ACHN (cell line): Measurements from ENCODE around the gene CCDC116.
"Not testable (repeated sequence)": the region's sequence is repeated elsewhere in the genome, so short reads cannot be mapped to it uniquely, and the experiment has no call there.

Experiments
- DNase-seq: peaks from one replicate; pipeline ENCODE4 v3.0.0-alpha.2; 2015
- in situ Hi-C: cut with HindIII; loops from 2 replicates; pipeline ENCODE4 v1.10.0; 2017; ENCODE audit warnings: low sequenced_read_pairs, low pct_ligation_motif_present, low pct_unique_long_range_greater_than_20kb

Gene CCDC116

DNA sequence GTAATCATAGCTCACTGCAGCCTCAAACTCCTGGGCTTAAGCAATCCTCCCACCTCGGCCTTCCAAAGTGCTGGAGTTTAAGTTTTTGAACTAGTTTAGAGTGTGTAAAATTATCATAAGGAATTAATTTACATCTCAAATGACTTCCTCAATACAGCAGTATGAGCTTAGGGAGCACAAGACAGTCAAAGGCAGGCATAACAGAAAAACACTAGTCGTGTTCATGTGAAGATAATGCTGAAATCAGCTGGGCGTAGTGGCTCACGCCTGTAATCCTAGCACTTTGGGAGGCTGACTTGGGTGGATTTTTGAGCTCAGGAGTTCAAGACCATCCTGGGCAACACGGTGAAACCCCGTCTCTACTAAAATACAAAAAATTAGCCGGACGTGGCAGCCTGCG is 28.6 kb upstream of the CCDC116 start:
- no peak for DNase-seq
- in situ Hi-C loops = no loop called here

DNA sequence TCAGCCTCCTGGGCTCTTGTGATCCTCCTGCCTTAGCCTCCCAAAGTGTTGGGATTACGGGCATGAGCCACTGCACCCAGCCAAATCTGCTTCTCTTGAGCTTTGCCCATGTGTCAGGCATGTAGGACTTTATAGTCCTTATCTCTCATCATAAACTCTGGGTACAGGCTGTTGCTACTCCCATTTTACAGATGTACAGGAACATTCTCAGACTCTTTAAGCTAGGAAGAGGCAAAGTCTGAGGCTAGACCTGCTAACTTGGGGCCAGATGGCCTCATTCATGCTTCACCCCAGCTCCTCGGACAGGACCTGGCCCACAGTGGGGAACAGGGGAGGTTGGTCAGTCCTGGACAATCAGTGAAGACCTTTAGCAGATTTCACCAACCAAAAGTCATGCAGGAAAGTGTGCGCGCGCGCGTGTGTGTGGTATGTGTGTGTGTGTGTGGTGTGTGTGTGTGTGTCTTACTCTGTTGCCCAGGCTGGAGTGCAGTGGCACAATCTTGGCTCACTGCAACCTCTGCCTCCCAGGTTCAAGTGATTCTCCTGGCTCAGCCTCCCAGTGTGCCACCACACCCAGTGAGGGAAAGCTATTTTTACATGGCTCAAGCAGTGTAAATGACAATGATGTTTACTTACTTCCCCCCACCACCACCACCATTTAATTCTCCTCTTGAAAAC is 26.5 kb upstream of the CCDC116 start:
- in situ Hi-C loops = no loop called here
- DNase-seq = no peak

DNA sequence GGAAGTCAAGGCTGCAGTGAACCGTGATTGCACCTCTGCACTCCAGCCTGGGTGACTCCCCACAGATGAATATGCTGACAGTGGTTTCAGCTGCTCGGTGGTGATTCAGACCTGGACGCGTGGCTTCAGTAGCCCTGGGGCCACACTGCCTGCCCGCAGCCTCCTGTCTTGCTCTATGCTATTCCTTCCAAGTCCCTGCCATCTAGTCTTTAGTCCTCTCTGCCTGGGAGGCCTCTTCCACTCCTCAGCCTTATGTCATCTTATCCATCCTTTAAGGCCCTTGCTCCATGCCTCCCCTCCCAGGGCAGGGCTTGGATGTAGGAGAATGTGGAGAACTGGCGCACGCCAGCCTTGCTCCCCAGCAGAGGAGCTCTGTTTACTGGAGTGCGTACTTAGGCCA is 25.8 kb upstream of the CCDC116 start:
- DNase-seq = no peak

DNA sequence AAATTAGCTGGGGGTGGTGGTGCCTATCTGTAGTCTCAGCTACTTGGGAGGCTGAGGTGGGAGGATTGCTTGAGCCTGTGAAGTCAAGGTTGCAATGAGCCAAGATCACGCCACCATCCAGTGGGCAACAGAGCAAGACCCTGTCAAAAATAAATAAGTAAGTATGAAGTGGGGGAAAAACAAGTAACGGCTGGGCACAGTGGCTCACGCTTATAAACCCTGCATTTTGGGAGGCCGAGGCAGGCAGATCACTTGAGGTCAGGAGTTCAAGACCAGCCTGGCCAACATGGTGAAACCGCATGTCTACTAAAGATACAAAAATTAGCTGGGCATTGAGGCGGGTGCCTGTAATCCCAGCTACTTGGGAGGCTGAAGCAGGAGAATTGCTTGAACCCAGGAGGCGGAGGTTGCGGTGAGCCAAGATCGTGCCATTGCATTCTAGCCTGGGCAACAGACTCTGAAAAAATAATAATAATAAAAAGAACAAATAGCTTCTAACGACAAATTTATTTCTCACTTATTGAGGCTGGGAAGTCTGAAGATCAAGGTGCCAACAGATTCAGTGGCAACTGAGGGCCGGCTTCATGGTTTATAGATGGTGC is 22.9 kb upstream of the CCDC116 start:
- in situ Hi-C loops, DNase-seq: not testable (repeated sequence)

More for the DNA sequence above, 25.8 kb upstream of the CCDC116 start:
- in situ Hi-C loops = no loop called here

DNA sequence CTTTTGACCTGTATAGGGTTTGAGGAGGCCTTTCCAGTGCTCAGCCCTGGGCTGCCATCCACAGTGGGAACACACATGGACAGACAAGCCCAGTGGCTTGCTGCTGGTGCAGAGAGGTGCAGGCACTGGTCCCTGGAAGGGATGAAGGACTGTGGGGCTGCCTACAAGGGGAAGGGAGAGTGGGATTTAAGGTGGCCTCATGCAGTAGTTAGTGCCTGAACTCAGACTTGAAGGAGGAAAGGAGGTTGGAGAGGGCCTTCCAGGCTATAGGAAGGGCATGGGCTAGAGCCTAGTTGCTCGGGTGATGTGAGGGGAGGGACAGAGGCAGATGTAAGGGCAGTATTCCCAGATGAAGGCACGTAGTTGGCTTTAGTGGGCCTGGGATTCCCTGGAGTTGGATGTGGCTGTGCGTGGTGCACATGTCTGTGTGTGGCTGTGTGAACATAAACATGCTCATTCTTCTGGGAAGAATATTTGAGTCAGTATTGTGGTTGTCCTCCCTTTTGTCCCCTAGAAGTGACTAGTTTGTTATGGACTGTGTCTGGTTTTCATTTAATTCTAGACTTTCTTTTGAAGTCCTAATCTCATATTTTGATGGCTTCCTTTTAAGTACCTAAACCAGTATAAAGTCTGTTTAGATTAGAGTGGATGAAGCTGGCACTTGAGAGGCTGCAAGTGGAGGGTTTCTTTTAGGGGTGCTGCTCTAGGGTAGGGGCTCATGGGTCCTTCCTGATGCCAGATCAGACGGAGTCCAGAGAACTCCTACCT is 21.2 kb upstream of the CCDC116 start:
- in situ Hi-C loops = no loop called here
- DNase-seq = no peak

DNA sequence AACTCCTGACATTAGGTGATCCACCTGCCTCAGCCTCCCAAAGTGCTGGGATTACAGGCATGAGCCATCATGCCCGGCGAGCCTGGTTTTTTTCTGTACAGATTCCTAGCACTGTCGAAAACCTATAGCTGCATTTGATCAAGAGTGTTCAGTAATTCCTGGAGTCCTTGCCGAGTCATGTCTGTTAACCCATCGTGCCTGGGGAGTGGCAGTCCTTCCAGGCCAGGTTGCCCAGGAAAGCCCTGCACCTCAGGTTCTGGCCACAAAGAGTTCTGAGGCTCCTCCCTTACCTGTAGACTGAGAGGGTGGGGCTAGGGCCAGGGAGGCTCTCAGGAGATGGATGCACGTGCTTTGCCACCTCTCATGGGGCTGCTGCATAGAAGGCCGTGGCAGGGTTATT is 19.7 kb upstream of the CCDC116 start:
- in situ Hi-C loops = no loop called here

DNA sequence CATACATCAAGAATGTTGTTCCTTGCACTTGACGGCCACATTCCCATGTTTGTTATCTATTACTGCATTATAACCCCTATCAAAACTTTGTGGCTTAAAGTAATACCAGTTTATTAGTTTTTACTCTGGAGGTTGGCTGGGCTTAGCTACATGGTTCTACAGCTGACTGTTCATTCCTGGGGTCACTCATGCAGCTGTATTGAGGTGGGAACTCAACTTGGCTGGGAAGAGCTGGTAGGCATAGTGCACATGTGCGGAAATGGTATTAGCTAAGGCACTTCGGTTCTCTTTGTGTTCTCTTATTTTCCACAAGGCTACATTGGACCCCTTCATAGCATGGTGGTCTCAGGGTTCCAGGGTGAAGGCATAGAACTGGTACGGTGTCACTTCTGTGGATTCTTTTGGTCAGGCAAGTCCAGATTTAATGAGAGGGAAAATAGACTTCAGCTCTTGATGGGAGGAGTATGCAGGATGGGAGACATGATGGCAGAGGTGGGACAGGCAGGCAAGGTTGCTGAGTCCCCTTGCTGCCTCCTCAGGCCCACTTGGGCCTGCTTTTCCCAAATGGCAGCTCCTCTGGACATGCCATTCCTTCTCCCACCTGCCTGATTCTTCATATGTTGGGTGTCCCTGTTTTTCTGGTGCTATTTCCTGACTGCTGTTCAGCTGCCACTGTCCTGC is 18.9 kb upstream of the CCDC116 start:
- in situ Hi-C loops = no loop called here
- DNase-seq = no peak

More for the DNA sequence above, 19.7 kb upstream of the CCDC116 start:
- DNase-seq = no peak

DNA sequence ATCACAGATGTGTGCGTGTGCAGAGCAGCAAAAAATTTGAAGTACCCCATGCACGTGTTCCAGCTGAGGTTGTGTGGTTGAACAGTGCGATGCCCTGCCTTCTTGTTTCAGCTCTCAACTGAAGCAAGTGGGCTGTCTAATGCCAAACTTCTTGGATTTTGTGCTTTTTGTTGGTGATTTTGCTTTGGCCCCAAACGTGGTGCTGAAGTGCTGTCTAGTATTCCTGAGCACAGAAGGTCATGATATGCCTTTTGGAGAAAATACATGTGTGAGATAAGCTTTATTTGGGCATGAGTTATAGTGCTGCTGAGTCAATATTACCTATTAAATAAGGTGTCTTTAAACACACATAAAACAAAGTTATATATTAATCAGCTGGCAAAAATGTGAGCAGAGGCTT is 16.8 kb upstream of the CCDC116 start:
- DNase-seq = no peak
- in situ Hi-C loops = no loop called here

DNA sequence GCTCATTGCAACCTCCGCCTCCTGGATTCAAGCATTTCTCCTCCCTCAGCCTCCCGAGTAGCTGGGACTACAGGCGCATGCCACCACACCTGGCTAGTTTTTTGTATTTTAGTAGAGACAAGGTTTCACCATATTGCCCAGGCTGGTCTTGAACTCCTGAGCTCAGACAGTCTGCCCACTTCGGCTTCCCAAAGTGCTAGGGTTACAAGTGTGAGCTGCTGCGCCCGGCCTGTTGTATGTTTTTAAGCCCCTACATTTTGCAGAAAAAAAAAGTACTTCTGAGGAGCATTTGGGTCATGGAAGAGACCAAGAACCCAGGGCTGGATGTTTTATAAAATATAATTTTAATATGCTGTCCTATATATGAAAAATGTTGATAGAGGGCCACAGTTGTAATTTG is 15.2 kb upstream of the CCDC116 start:
- in situ Hi-C loops = not testable (repeated sequence)

DNA sequence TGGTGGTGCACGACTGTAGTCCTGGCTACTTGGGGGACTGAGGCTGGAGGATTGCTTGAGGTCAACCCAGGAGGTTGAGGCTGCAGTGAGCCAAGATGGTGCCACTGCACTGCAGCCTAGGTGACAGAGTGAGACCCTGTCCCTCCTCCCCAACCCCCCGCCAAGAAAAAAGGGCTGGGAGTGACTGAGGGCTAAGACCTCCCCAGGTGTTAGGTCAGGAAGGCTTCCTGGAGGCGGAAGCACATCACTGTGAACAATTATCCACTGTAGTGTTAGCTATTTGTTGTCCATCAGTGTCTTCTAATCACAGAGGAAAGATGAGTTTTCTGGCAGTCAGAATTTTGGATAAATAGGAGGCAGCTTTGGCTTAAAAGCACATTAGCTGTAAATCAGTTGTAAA is 11.5 kb upstream of the CCDC116 start:
- in situ Hi-C loops = no loop called here
- DNase-seq = no peak

More for the DNA sequence above, 15.2 kb upstream of the CCDC116 start:
- not testable (repeated sequence) for DNase-seq

DNA sequence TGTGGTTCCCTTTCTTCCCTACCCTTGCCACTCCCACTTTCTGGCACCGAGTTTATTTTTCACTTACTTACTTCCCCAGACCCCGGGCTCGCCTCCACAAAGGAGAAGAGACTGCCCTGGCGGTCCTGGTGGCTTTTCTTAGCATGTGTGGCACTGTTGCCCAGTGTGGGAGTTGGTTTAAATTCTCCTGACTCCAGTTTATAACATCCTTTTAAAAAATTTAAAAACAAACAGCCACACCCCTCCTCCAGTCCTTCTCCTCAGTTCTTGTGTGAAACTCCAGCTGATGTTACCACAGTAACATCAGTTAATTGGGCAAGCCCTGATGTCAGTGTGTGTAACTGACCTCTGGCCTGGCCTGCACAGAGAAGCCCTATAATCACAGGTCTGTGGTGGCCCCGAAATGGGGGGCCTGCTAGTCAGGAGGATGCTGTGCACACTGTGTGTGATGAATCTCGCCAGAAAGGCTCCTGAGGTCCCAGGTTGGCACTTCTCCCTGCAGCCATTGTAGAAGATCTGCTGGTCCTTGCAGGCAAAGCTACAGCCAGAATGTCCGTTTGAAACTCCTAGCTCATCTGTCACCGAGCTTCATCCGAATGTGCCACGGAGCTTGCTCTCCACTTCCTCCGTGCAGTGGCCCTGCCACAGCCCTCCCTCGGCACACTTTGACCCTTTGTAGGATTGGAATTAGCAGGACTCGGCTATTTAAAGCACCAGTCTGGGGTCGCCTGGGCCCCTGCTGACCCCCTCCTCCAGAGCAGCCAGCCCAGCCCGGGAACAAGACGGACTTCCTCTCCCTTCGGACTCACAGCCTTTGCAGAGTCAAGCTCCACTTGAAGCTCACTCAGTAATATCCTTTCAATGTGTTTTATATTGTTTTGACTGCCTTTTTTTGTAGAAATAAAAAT is 10.3 kb upstream of the CCDC116 start:
- no peak for DNase-seq
- in situ Hi-C loops = no loop called here

DNA sequence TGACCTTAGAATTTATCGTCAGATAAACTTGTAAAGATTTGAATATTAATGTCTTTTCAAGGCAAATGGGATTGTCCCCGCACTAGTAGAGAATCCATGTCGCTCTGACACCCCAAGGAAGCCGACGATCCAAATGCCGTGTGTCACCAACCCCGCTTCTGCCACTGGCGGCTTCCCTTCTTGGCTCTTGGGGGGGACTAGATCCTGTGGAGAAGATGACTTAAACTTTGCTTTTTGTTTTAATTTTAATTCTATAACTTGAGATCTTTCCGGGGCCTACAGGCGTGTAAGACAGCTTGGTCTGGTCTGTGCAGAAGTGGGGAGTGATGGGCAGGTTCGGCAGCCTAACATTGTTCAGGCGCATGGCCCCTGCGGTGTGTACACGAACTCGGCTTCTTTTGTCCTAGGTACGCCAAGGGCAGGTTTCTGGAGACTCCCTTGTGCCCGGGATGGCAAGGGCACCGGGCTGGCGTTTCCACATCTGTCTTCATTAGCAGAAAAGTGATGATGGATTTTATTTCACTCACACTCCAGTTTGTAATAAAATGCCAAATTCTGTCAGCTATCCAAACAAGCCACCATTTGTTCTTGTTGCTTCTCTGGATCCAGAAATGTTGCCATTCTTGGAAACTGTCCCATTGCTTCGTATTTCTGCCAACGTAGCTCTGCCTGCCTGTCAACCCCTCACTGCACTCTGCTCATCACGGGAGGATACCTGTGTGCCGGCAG is 9.5 kb upstream of the CCDC116 start:
- DNase-seq = no peak
- in situ Hi-C loops = no loop called here

DNA sequence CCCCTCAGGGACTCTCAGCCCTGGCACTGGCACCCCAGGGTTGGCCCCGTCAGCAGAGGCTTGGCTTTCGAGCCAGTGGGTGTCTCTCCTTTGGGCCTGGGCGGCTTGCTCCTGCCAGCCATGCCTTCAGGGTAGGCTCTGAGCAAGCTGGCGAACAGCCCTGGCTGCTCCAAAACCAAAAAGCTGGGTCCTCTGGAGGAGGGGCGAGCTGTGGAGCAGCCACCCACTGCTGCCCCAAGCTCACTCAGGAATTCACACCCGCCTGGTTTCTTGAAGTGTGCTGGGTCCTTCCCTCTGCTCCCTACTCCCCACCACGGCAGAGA is 9.0 kb upstream of the CCDC116 start:
- in situ Hi-C loops = no loop called here
- no peak for DNase-seq

DNA sequence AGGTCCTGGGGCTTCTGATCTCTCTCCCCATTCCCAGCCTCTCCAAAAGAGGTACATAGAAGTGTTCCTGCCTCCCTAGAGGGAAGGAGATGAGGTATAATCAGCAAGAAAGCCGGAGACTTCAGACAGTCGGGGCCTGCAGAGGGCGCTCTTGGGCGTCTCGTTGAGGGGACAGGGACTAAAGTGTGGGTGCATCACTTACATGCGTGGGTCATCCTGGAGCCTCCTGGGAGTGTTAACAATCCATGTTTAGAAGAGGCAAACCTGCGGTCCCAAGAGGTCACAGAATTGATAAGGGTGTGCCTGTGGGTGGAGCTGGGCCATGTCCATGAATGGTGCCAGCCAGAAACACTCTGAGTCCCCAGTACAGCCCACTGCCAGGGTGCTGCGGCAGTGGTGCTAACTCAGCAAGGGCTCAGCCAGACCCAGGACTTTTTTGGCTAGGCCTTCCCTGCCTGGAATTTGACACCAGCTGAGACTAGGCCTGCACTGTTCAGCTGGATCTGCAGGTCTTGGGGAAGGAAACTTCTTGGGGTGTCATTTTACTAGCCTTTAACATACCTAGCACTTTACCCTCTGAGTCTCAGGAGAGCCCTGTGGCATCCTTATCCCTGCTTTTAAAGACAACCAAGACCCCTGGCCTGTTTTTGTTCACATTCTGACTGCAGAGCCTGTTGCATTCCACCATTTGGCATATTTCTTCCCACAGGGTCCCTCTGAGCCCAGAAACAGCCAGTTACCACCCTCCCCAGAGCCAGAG is 8.3 kb upstream of the CCDC116 start:
- DNase-seq = peak; percentile 34
- in situ Hi-C loops = no loop called here

DNA sequence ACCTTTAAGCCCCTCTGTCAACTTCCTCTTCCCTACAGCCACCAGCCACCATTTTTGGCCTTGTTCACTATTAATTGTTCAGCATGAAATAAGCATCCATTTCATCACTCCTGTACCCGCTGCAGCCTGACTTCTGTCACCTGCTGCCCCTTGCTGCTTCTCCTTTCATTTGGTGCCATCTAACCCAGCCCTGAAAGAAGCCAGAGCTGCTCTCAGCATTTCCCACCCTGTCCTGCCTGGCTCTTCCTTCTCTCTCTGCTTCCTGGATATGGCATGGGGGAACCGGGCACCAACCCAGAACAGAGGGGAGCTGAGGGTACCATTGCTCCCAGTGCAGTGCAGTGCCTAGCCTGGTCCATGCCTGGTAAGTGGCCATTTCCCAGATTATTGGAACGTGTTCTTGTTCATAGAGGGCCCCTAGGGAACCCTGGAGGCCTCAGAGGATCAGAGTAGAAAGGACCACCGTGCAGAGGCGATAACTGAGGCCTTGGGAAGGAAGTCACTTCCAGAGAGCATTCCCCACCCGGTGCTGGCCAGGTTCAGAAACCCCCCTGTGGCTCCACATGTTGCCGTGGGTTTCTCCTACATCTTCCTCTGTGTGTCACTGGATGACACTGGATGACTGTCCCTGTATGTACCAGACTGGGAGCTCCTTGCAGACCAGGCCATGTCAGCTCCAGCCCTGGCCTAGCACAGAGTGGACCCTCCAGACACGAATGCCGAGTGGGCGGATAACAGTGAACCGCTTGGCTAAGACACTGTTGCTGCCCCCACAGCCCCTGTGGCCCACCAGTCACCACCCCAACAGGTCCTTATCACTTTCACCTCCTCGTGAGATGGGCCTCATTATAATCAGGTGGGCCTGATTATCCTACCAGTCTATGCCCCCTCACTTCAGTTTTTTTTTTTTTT is 7.4 kb upstream of the CCDC116 start:
- in situ Hi-C loops = no loop called here
- no peak for DNase-seq

DNA sequence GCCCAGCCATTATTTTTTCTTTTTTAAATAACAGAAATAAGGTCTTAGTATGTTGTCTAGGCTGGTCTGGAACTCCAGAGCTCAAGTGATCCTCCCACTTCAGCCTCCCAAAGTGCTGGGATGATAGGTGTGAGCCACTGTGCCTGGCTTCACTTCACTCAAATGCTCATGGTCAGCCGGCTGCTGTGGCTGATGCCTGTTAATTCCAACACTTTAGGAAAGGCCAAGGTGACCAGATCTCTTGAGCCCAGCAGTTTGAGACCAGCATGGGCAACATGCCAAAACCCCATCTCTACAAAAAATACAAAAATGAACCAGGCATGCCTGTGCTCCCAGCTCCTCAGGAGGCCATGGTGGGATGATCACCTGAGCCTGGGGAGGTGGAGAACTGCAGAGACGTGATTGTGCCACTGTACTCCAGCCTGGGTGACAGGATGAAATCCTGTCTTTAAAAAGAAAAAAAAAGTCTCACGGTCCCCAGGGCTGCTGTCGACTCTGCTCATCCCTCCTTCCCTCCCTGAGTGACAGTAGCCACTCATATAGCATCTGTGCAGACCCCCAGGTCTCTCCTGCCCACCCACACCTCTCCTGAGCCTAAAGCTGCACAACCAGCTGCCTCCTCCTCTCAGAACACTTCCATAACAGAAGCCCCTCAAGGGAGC is 6.4 kb upstream of the CCDC116 start:
- in situ Hi-C loops = no loop called here
- no peak for DNase-seq
